Measurements from ENCODE around the gene PSMB3.

PSMB3 gene

DNA sequence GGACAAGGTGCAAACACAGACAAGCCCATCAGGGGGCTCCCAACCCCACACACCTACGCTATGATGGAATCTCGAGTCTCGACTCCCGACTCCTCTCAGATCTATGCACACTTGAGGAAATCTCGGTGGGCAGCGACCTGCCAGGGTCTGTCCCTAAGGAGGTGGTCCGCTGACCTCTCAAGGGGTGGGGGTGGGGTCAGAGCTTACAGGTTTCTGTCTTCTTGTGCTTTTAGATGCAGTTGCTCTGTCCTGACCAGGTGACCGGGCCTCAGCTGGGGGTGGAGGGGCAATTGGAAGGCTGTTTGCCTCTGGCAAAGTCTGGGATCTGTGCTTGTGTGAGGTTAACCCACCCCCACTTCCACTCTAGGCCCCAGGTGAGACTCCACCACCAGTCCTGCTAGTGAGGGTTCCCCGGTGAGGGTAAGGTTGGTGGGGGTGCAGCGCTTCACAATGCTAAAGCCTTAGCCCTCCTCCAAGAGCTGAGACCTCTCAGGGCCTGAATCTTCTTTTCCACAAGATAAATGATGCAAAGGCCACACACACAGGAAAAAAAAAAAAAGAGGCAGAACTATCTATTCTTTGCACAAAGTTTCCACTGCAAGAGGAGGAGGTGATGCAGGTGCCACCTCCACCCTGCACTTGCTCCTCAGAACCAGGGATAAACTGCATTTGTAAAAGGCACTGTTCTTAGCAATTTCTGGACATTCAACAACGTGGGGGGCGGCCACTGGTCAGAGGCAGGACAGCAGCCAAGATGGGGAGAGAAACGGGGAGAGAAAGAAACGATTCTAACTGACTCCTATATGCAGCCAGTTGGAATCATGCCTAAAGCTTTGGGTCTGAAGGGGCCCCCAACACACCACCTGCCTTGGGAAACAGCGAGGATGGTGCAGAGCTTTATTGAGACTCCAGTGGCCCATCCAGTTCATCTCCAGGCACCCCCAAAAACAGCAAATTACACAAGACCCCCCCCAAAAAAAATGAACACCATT lies 18.3 kb upstream of the PSMB3 start:
- no peak for DNase-seq (ENCODE audit: low read depth)

- no peak for DNase-seq (ENCODE audit: low read depth)
Observed at GRCh38 chr17:38735161-38735997, 17.2 kb upstream of the PSMB3 start.

DNA sequence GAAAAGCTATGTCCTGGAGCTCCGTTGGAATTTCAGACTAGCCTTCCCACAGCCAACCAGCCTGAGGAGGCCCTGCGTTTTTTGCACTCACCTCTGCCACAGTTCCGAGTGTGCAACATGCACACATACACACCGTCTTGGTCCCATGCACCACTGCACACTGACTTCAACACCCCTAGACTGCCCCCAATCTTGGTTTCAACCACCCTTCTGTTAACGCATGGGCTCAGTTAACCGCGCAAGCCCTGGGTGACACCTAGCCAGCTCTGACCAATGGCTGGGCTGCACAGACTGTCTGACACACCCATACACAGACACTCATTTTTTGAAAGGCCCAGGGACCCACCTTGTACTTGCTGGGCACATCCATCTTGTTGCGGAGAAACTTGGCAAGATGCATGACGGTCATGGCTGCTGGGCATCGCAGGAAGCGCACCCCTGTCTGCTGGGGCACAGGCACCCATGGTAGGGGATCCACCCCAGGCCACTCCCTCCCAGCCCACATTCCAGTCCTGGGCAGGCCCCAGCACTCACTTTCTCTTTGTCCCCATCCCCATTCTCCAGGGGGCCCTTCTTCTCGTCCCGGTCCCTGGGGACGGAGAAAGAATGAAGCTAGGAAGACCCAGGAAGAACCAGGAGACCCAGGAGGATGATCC lies 14.4 kb upstream of the PSMB3 start:
- no peak for DNase-seq (ENCODE audit: low read depth)

GRCh38 chr17:38738686-38739085 lies 13.9 kb upstream of the PSMB3 start:
- no peak for DNase-seq (ENCODE audit: low read depth)

- no peak for DNase-seq (ENCODE audit: low read depth)
Observed at GRCh38 chr17:38739305-38739704, 13.2 kb upstream of the PSMB3 start.

GRCh38 chr17:38740044-38740443 lies 12.5 kb upstream of the PSMB3 start:
- no peak for DNase-seq (ENCODE audit: low read depth)

DNA sequence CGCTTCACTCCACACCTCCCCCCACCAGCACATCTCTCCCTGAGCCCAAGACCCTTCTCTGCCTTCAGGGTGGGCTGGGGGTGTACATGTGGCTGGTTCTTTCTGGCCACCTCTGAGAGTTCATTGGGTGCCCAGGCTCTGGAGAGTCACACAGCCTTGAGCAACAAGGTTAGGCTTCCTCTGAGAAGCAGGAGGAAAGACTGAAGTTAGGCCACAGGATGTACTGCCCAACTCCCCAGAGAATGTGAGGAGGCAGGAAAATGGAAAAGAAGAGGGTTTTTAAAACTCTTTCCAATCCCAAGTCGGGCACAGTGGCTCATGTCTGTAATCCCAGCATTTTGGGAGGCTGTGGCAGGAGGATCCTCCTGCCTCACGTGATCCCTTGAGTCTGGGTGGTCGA lies 11.7 kb upstream of the PSMB3 start:
- DNase-seq (ENCODE audit: low read depth): no peak

DNA sequence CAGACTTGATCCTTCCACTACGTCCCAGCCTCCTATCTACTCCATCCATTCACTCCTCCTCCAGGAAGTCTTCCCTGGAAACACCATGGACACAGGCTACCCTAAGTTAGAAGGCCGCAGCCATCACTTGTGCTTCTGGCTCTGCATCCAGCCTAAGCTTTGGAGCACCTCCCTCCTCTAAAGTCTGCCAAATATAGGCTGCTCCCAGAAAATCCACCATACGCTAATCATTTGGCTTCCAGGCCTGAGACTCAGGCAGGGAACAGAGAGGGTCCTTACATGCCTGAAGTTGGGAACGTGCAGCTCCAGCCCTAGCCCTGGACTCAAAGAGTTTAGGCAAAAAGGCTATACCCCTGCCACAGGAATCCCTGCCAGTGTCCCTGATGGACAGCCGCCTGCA lies 11.1 kb upstream of the PSMB3 start:
- no peak for DNase-seq (ENCODE audit: low read depth)

GRCh38 chr17:38741921-38742410 lies 10.6 kb upstream of the PSMB3 start:
- DNase-seq (ENCODE audit: low read depth): no peak

DNA sequence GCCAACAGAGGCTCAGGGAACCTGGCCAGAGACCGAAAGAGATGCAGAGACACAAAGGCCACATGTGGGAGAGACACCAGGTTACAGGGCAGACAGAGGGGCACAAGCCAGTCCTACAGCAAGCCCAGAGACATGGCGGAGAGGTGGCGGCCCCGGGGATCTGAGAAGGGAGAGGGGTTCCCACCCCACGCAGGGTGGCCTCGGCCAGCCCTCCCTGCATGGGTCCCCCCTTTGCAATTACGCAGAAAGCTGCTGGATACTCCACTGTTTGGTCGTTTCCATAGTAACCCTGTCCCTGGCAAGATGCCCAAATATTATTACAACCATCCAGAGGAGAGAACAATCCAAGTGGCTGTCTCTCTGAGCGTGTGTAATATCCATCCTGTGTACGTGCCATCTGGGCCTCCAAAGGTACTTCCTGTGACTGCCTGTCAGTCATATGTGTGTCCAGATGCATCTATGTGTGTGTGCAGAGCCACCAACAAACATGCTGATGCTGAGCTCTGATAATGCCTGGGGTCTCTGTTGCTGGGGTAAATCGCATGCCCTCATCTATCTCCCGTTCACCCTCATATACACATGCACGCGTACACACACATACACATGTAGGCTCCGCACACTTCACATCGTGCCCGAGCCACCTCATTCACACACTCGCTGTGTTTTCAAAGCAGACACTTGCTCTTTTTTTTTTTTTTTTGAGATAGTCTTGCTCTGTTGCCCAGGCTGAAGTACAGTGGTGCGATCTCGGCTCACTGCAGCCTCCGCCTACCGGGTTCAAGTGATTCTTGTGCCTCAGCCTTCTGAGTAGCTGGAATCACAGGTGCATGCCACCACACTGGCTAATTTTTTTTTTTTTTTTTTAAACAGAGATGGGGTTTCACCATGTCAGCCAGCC lies 9.9 kb upstream of the PSMB3 start:
- DNase-seq (ENCODE audit: low read depth): peak; percentile 56

GRCh38 chr17:38743556-38744171 lies 8.9 kb upstream of the PSMB3 start:
- DNase-seq (ENCODE audit: low read depth): no peak

- DNase-seq (ENCODE audit: low read depth): no peak
Observed at GRCh38 chr17:38745545-38745944, 7.0 kb upstream of the PSMB3 start.

- no peak for DNase-seq (ENCODE audit: low read depth)
Observed at GRCh38 chr17:38746004-38746848, 6.3 kb upstream of the PSMB3 start.

- no peak for DNase-seq (ENCODE audit: low read depth)
Observed at GRCh38 chr17:38746849-38747462, 5.6 kb upstream of the PSMB3 start.

- DNase-seq (ENCODE audit: low read depth): no peak
Observed at GRCh38 chr17:38747463-38748148, 4.9 kb upstream of the PSMB3 start.

- DNase-seq (ENCODE audit: low read depth): peak; percentile 50
Observed at GRCh38 chr17:38748149-38748891, 4.2 kb upstream of the PSMB3 start, which contains the start of gene PCGF2. Gene PCGF2, minus strand, starts transcription at chr17:38748336. Its CDS starts 7,934 bp downstream, at chr17:38740402.

GRCh38 chr17:38748892-38749222 lies 3.7 kb upstream of the PSMB3 start:
- no peak for DNase-seq (ENCODE audit: low read depth)
